Smooth muscle cell (in vitro differentiated cells): ENCODE measurements around the gene FANCL. TPM values are rescaled to one million over a fixed set of nuclear protein-coding genes. Genes with fewer than 3 reads are reported as not detected.
"Not testable (repeated sequence)": the region's sequence is repeated elsewhere in the genome, so short reads cannot be mapped to it uniquely, and the experiment has no call there.

ENCODE experiments used
- DNase-seq: peaks from one replicate; lab custom pipeline; 2025; ENCODE audit not compliant: unreplicated experiment; lab: John Stamatoyannopoulos, UW
- H2AFZ ChIP-seq: fragments of 200-600 bp; sonication (generic); 2 replicates; pipeline ENCODE4 v1.6.0; 2016; ENCODE audit warnings: antibody characterized with exemption, low read depth, mild to moderate bottlenecking
- H3F3A ChIP-seq: fragments of 200-600 bp; sonication (generic); 2 replicates; pipeline ENCODE4 v1.6.0; 2017; ENCODE audit warnings: antibody characterized with exemption, low read depth
- H3K27ac ChIP-seq: fragments of 200-600 bp; sonication (generic); 2 replicates; pipeline ENCODE4 v1.5.1; 2016; ENCODE audit warnings: low read depth, mild to moderate bottlenecking
- H3K27me3 ChIP-seq: fragments of 200-600 bp; sonication (generic); 2 replicates; pipeline ENCODE4 v1.6.1; 2016; ENCODE audit warnings: low read depth, mild to moderate bottlenecking
- H3K36me3 ChIP-seq: fragments of 200-600 bp; sonication (generic); 2 replicates; pipeline ENCODE4 v1.5.1; 2016; ENCODE audit warnings: low read depth
- H3K4me1 ChIP-seq: fragments of 200-600 bp; sonication (generic); 2 replicates; pipeline ENCODE4 v1.5.1; 2016; ENCODE audit warnings: low read depth
- H3K4me2 ChIP-seq: fragments of 200-600 bp; sonication (generic); 2 replicates; pipeline ENCODE4 v1.6.0; 2016; ENCODE audit warnings: mild to moderate bottlenecking
- H3K4me3 ChIP-seq: fragments of 200-600 bp; sonication (generic); 2 replicates; pipeline ENCODE4 v1.5.1; 2016; ENCODE audit warnings: mild to moderate bottlenecking
- H3K79me2 ChIP-seq: fragments of 200-600 bp; sonication (generic); 2 replicates; pipeline ENCODE4 v1.6.0; 2016; ENCODE audit warnings: low read depth, mild to moderate bottlenecking
- H3K9ac ChIP-seq: fragments of 200-600 bp; sonication (generic); 2 replicates; pipeline ENCODE4 v1.6.0; 2016; ENCODE audit warnings: low read depth
- H3K9me3 ChIP-seq: fragments of 200-600 bp; sonication (generic); replicated peaks from 2 replicates; pipeline ENCODE4 v1.5.1; 2016; ENCODE audit warnings: low read depth
- H4K20me1 ChIP-seq: fragments of 200-600 bp; sonication (generic); 2 replicates; pipeline ENCODE4 v1.6.0; 2016; ENCODE audit warnings: low read depth
- WGBS: methylation state at CpG from one replicate; pipeline ENCODE4 v1.1.7; 2016; ENCODE audit warnings: low lambda C conversion rate; 5-methylcytosine and 5-hydroxymethylcytosine counted together
- polyA plus RNA-seq: library from polyadenylated mRNA; unstranded; fragments of >200 nt; fragmentation: Nextera tagmentation; extraction: Ambion mirVana; gene quantifications from 2 replicates; pipeline ENCODE4 v1.2.1, GENCODE V29; 2016
- total RNA-seq: library from RNA; depleted of rRNA; stranded (reverse); fragments of >200 nt; gene quantifications from 2 replicates; pipeline ENCODE4 v1.2.3, GENCODE V29; 2014
- TF ChIP-seq, protein P1 (sequence below): fragments of 200-600 bp; sonication (generic); IDR thresholded peaks from 2 replicates; pipeline ENCODE4 v1.5.1; 2017; ENCODE audit warnings: borderline replicate concordance, mild to moderate bottlenecking, antibody characterized with exemption; ENCODE audit not compliant: insufficient read depth, poor library complexity, severe bottlenecking

FANCL gene
- total and polyA plus RNA-seq, 2 experiments from 2014 or later: 17.2 to 27.5 TPM

DNA sequence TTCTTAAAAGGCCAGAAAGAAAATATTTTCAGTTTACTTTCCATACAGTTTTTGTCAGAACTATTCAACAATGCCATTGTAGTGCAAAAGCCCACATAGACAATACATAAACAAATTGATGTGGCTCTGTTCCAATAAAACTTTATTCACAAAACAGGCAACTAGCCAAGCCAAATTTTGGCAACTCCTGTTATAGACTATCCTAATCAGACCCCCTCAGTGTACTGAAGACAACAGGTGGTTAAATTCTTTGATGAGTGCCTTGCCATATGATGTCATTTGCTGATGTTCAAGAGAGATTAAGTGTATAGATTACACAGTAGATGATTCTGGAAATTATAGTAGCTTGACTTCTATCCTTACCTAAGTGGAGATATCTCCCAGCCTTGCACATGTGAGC, 83.4 kb downstream of the FANCL start:
- Histone ChIP-seq H3K4me1 (peaks cover 5% of the 10 kb centered on the region), H4K20me1 (no peaks in the 10 kb centered on the region), H3K4me3 (no peak overlapping the region), H2AFZ (no peak overlapping the region), H3K79me2 (no peaks in the 10 kb centered on the region), H3K36me3 (peaks cover 4% of the 10 kb centered on the region), H3F3A (no peaks in the 10 kb centered on the region), H3K27me3 (no peaks in the 10 kb centered on the region), H3K9ac (no peak overlapping the region), H3K4me2 (no peak overlapping the region), H3K27ac (peak overlapping the region; percentile 69), H3K9me3 (no peaks in the 10 kb centered on the region)
- TF ChIP-seq, protein P1, sequence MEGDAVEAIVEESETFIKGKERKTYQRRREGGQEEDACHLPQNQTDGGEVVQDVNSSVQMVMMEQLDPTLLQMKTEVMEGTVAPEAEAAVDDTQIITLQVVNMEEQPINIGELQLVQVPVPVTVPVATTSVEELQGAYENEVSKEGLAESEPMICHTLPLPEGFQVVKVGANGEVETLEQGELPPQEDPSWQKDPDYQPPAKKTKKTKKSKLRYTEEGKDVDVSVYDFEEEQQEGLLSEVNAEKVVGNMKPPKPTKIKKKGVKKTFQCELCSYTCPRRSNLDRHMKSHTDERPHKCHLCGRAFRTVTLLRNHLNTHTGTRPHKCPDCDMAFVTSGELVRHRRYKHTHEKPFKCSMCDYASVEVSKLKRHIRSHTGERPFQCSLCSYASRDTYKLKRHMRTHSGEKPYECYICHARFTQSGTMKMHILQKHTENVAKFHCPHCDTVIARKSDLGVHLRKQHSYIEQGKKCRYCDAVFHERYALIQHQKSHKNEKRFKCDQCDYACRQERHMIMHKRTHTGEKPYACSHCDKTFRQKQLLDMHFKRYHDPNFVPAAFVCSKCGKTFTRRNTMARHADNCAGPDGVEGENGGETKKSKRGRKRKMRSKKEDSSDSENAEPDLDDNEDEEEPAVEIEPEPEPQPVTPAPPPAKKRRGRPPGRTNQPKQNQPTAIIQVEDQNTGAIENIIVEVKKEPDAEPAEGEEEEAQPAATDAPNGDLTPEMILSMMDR: no peak
- DNase-seq: no peak

- H2AFZ ChIP-seq: no peak overlapping the region
- no peak overlapping the region for H3K4me3 ChIP-seq
- peak overlapping the region; percentile 69 for H3K27ac ChIP-seq
- H3K27me3 ChIP-seq: no peaks in the 10 kb centered on the region
- no peak for DNase-seq
- peak overlapping the region; percentile 30 for H3K4me2 ChIP-seq
- peaks cover 4% of the 10 kb centered on the region for H3K36me3 ChIP-seq
- H4K20me1 ChIP-seq: no peaks in the 10 kb centered on the region
- peaks cover 5% of the 10 kb centered on the region for H3K4me1 ChIP-seq
- H3K79me2 ChIP-seq: no peaks in the 10 kb centered on the region
- TF ChIP-seq, protein P1: no peak
- no peak overlapping the region for H3K9ac ChIP-seq
- H3F3A ChIP-seq: no peaks in the 10 kb centered on the region
- no peaks in the 10 kb centered on the region for H3K9me3 ChIP-seq
Measured at GRCh38 chr2:58156780-58157179, 84.3 kb downstream of the FANCL start.

- H3K27ac ChIP-seq: no peak overlapping the region
- H3K27me3 ChIP-seq: no peaks in the 10 kb centered on the region
- H3K9me3 ChIP-seq: no peaks in the 10 kb centered on the region
- H3K79me2 ChIP-seq: no peaks in the 10 kb centered on the region
- no peak overlapping the region for H3K9ac ChIP-seq
- no peak for DNase-seq
- no peak overlapping the region for H2AFZ ChIP-seq
- H3K4me3 ChIP-seq: no peak overlapping the region
- 96% methylated on average over 7 of the region's 7 CpGs for WGBS
- no peaks in the 10 kb centered on the region for H4K20me1 ChIP-seq
- TF ChIP-seq, protein P1: no peak
- H3K4me2 ChIP-seq: no peak overlapping the region
- H3F3A ChIP-seq: no peaks in the 10 kb centered on the region
- H3K36me3 ChIP-seq: peaks cover 4% of the 10 kb centered on the region
- peaks cover 5% of the 10 kb centered on the region for H3K4me1 ChIP-seq
Measured at GRCh38 chr2:58155160-58155778, 85.9 kb downstream of the FANCL start.

DNA sequence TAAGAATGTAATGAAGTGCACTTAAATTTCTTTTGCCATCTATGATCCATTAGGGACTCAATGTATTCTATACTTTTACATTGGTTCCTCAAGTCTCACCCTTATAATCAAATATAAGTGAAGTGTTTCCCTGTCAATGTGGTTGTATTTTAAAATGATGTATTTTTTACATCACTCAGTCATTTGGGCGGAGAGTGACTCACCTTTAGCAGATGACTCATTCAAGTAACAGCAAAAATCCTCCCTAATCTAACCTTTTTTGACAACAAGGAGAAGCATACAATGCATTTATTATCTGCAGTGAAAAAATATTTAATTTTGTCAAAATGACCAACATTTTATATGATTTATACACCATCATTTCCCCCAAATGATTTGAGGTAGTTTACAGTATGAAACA, 94.4 kb downstream of the FANCL start:
- Histone ChIP-seq H3K36me3 (peaks cover 3% of the 10 kb centered on the region), H3K27me3 (no peaks in the 10 kb centered on the region), H4K20me1 (no peaks in the 10 kb centered on the region), H3K4me3 (no peak overlapping the region), H3K9ac (no peak overlapping the region), H3K27ac (no peak overlapping the region), H3F3A (no peaks in the 10 kb centered on the region), H3K9me3 (peaks cover 3% of the 10 kb centered on the region), H3K4me2 (no peak overlapping the region), H2AFZ (no peak overlapping the region), H3K79me2 (no peaks in the 10 kb centered on the region), H3K4me1 (no peaks in the 10 kb centered on the region)
- DNase-seq: no peak
- WGBS: 75% methylated on average over 1 of the region's 1 CpG
- TF ChIP-seq, protein P1: no peak

DNA sequence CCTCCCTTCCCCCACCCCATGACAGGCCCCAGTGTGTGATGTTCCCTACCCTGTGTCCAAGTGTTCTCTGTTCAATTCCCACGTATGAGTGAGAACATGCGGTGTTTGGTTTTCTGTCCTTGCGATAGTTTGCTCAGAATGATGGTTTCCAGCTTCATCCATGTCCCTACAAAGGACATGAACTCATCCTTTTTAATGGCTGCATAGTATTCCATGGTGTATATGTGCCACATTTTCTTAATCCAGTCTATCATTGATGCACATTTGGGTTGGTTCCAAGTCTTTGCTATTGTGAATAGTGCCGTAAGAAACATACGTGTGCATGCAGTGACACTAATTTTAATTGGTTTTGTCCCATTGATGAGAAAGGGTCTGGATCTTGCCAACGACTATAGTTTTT, 95.4 kb downstream of the FANCL start:
- WGBS: 99% methylated on average over 6 of the region's 6 CpGs
- H3K79me2 ChIP-seq, H3K36me3 ChIP-seq, H2AFZ ChIP-seq, H3K9ac ChIP-seq, H3K9me3 ChIP-seq, H3K4me3 ChIP-seq, H4K20me1 ChIP-seq, H3K27ac ChIP-seq, H3F3A ChIP-seq, H3K27me3 ChIP-seq, H3K4me1 ChIP-seq, H3K4me2 ChIP-seq, DNase-seq: not testable (repeated sequence)
